GM19324 (cell line): ENCODE results near the gene RC3H2.
"Not testable (repeated sequence)": the region's sequence is repeated elsewhere in the genome, so short reads cannot be mapped to it uniquely, and the experiment has no call there.

Experiments used
- ATAC-seq: cut with Tn5 transposase; IDR thresholded peaks from one replicate; pipeline ENCODE4 v1.9.1; 2021; ENCODE audit warnings: mild to moderate bottlenecking, moderate library complexity; ENCODE audit not compliant: unreplicated experiment, low FRiP score

RC3H2 gene

GRCh38 chr9:122814545-122814944 lies 90.6 kb downstream of the RC3H2 start:
- ATAC-seq = no peak

GRCh38 chr9:122812736-122813135 lies 92.4 kb downstream of the RC3H2 start:
- no peak for ATAC-seq

- peak; percentile 62 for ATAC-seq
Observed at GRCh38 chr9:122810306-122810946, 94.7 kb downstream of the RC3H2 start.

- ATAC-seq = not testable (repeated sequence)
Observed at GRCh38 chr9:122809261-122809660, 95.9 kb downstream of the RC3H2 start.

- no peak for ATAC-seq
Observed at GRCh38 chr9:122808141-122808540, 97.0 kb downstream of the RC3H2 start.

GRCh38 chr9:122807271-122807900 lies 97.8 kb downstream of the RC3H2 start:
- ATAC-seq = no peak

- no peak for ATAC-seq
Observed at GRCh38 chr9:122806661-122807060, 98.5 kb downstream of the RC3H2 start.

- ATAC-seq = no peak
Observed at GRCh38 chr9:122800066-122801060, 104.8 kb downstream of the RC3H2 start, which contains the start of gene OR1K1. OR1K1 (plus strand) TSS chr9:122800123; CDS start chr9:122800123, 0 bp downstream.

- no peak for ATAC-seq
Observed at GRCh38 chr9:122797316-122798063, 107.7 kb downstream of the RC3H2 start.
